IMR-90 (cell line): Measurements from ENCODE around the gene CHST5. TPM values are rescaled to one million over a fixed set of nuclear protein-coding genes. Genes with fewer than 3 reads are reported as not detected.

Experiments used
- ATAC-seq: fragments of 200-7000 bp; cut with Tn5 transposase; 2 replicates; pipeline ENCODE4 v1.9.1; 2020; ENCODE audit warnings: low read depth, mild to moderate bottlenecking, moderate library complexity
- BruUV-seq: library from RNA; stranded (reverse); fragments of 400-500 nt; replicated peaks from 2 replicates; lab custom pipeline; 2021; lab: Mats Ljungman, UMichigan
- CTCF ChIA-PET: fragments of 300-600 bp; formaldehyde crosslinking; extraction: SDS; loops from one replicate; lab custom pipeline; 2021; ENCODE audit warnings: antibody characterized with exemption; lab: Yijun Ruan, JAX
- POLR2A ChIA-PET: fragments of 300-600 bp; sonication (Branson Sonifier 250); formaldehyde crosslinking; loops from one replicate; lab custom pipeline; 2022; ENCODE audit warnings: antibody characterized with exemption; ENCODE audit not compliant: unreplicated experiment; lab: Charles Lee
- DNase-seq: peaks from one replicate; pipeline ENCODE4 v3.0.0; 2013
- H2AFZ ChIP-seq: replicated peaks from 2 replicates; pipeline ENCODE3; 2013; ENCODE audit warnings: low read length, mild to moderate bottlenecking; ENCODE audit not compliant: poor library complexity
- H2AK5ac ChIP-seq: 2 replicates; pipeline ENCODE4 v1.6.1; 2013; ENCODE audit warnings: low read depth, low read length, inconsistent platforms
- H2AK9ac ChIP-seq: replicated peaks from 2 replicates; pipeline ENCODE3; 2013; ENCODE audit warnings: mild to moderate bottlenecking, low read depth, low read length, moderate library complexity; ENCODE audit not compliant: poor library complexity
- H2BK120ac ChIP-seq: 2 replicates; pipeline ENCODE4 v1.6.1; 2013; ENCODE audit warnings: low read depth, low read length, inconsistent platforms
- H2BK15ac ChIP-seq: 3 replicates; pipeline ENCODE4 v1.6.1; 2013; ENCODE audit warnings: low read depth, low read length, inconsistent platforms
- H2BK20ac ChIP-seq: 2 replicates; pipeline ENCODE4 v1.6.1; 2013; ENCODE audit warnings: low read depth, mild to moderate bottlenecking, inconsistent platforms, low read length, moderate library complexity
- H2BK5ac ChIP-seq: 2 replicates; pipeline ENCODE4 v1.6.1; 2013; ENCODE audit warnings: mild to moderate bottlenecking, low read depth, low read length, inconsistent platforms; ENCODE audit not compliant: poor library complexity, severe bottlenecking
- H3K14ac ChIP-seq: replicated peaks from 2 replicates; pipeline ENCODE4 v1.6.1; 2013; ENCODE audit warnings: low read depth, low read length, inconsistent platforms
- H3K18ac ChIP-seq: 2 replicates; pipeline ENCODE4 v1.6.1; 2013; ENCODE audit warnings: low read depth, low read length, control low read depth
- H3K23ac ChIP-seq: 2 replicates; pipeline ENCODE4 v1.6.1; 2013; ENCODE audit warnings: low read depth, low read length, inconsistent platforms
- H3K27ac ChIP-seq: 2 replicates; pipeline ENCODE4 v1.5.1; 2013; ENCODE audit warnings: mild to moderate bottlenecking, control low read depth, low read length; ENCODE audit not compliant: insufficient read depth
- H3K27me3 ChIP-seq: 2 replicates; pipeline ENCODE4 v1.6.1; 2013; ENCODE audit warnings: low read length; ENCODE audit not compliant: control insufficient read depth, insufficient read depth
- H3K36me3 ChIP-seq: 2 replicates; pipeline ENCODE4 v1.6.1; 2013; ENCODE audit warnings: low read length, mixed read lengths; ENCODE audit not compliant: control insufficient read depth, insufficient read depth
- H3K4ac ChIP-seq: 2 replicates; pipeline ENCODE4 v1.6.1; 2013; ENCODE audit warnings: low read depth, low read length, inconsistent platforms
- H3K4me1 ChIP-seq: 2 replicates; pipeline ENCODE4 v1.6.1; 2013; ENCODE audit warnings: low read length, mixed read lengths; ENCODE audit not compliant: control insufficient read depth, insufficient read depth
- H3K4me2 ChIP-seq: 2 replicates; pipeline ENCODE4 v1.6.1; 2013; ENCODE audit warnings: low read depth, mild to moderate bottlenecking, control low read depth, low read length, moderate library complexity
- H3K4me3 ChIP-seq: 2 replicates; pipeline ENCODE4 v1.5.1; 2013; ENCODE audit warnings: low read depth, mild to moderate bottlenecking, control low read depth, low read length, moderate library complexity; ENCODE audit not compliant: insufficient read depth
- H3K56ac ChIP-seq: 2 replicates; pipeline ENCODE4 v1.6.1; 2013; ENCODE audit warnings: low read length, inconsistent platforms; ENCODE audit not compliant: insufficient read depth; ENCODE audit errors: extremely low read depth
- H3K79me1 ChIP-seq, 2 experiments: 2 replicates each; pipeline ENCODE4 v1.6.1; 2013; ENCODE audit warnings: low read length in 2 of 2, inconsistent platforms in 1 of 2, low read depth in 1 of 2
- H3K9ac ChIP-seq: 2 replicates; pipeline ENCODE4 v1.6.1; 2013; ENCODE audit warnings: low read depth, low read length, control low read depth
- H3K9me1 ChIP-seq: 2 replicates; pipeline ENCODE4 v1.6.1; 2013; ENCODE audit warnings: low read length, inconsistent platforms; ENCODE audit not compliant: insufficient read depth
- H3K9me3 ChIP-seq: 2 replicates; pipeline ENCODE4 v1.6.1; 2013; ENCODE audit warnings: low read length; ENCODE audit not compliant: control insufficient read depth, insufficient read depth
- H4K20me1 ChIP-seq: 2 replicates; pipeline ENCODE4 v1.6.1; 2013; ENCODE audit warnings: low read length, inconsistent platforms; ENCODE audit not compliant: insufficient read depth
- H4K5ac ChIP-seq: 2 replicates; pipeline ENCODE4 v1.6.1; 2013; ENCODE audit warnings: mild to moderate bottlenecking, low read depth, low read length, control low read depth
- H4K8ac ChIP-seq, 2 experiments: 2 replicates each; pipeline ENCODE4 v1.6.1; 2013; ENCODE audit warnings: low read depth in 2 of 2, low read length in 2 of 2, control low read depth in 1 of 2, inconsistent platforms in 1 of 2
- H4K91ac ChIP-seq: 2 replicates; pipeline ENCODE4 v1.6.1; 2013; ENCODE audit warnings: low read depth, low read length, inconsistent platforms; ENCODE audit not compliant: insufficient read depth
- CHD1 ChIP-seq: IDR thresholded peaks from 2 replicates; pipeline ENCODE4 v1.6.1; 2012; ENCODE audit warnings: low read depth, low read length, improper control_type of control experiment
- CTCF ChIP-seq: conservative IDR thresholded peaks from 2 replicates; pipeline ENCODE4 v1.5.1; 2012; ENCODE audit warnings: mild to moderate bottlenecking, low read depth, low read length, improper control_type of control experiment
- ELK1 ChIP-seq: fragments of 150-350 bp; IDR thresholded peaks from 2 replicates; pipeline ENCODE4 v1.6.1; 2016; ENCODE audit warnings: low read depth, mild to moderate bottlenecking, low read length, moderate library complexity, borderline replicate concordance
- FOS ChIP-seq: fragments of 150-350 bp; IDR thresholded peaks from 2 replicates; pipeline ENCODE4 v1.6.1; 2016; ENCODE audit warnings: low read depth, low read length
- MAFK ChIP-seq: IDR thresholded peaks from 2 replicates; pipeline ENCODE4 v1.6.1; 2012; ENCODE audit warnings: low read depth, low read length, improper control_type of control experiment
- MAZ ChIP-seq: IDR thresholded peaks from 2 replicates; pipeline ENCODE4 v1.6.1; 2012; ENCODE audit warnings: low read depth, mild to moderate bottlenecking, low read length, improper control_type of control experiment, moderate library complexity, borderline replicate concordance
- MXI1 ChIP-seq: IDR thresholded peaks from 2 replicates; pipeline ENCODE4 v1.6.1; 2012; ENCODE audit warnings: low read depth, mild to moderate bottlenecking, low read length, moderate library complexity, borderline replicate concordance
- NFE2L2 ChIP-seq: fragments of 150-350 bp; IDR thresholded peaks from 2 replicates; pipeline ENCODE4 v1.6.1; 2016; ENCODE audit warnings: low read depth, mild to moderate bottlenecking, low read length
- POLR2A ChIP-seq: IDR thresholded peaks from 2 replicates; pipeline ENCODE4 v1.6.1; 2012; ENCODE audit warnings: mild to moderate bottlenecking, low read depth, low read length
- RAD21 ChIP-seq: IDR thresholded peaks from 2 replicates; pipeline ENCODE4 v1.6.1; 2012; ENCODE audit warnings: low read length, improper control_type of control experiment
- RCOR1 ChIP-seq: IDR thresholded peaks from 2 replicates; pipeline ENCODE4 v1.6.1; 2012; ENCODE audit warnings: mild to moderate bottlenecking, low read length, improper control_type of control experiment; ENCODE audit not compliant: insufficient replicate concordance
- RFX5 ChIP-seq: IDR thresholded peaks from 2 replicates; pipeline ENCODE4 v1.8.0; 2012; ENCODE audit warnings: low read depth, mild to moderate bottlenecking, low read length, moderate library complexity
- SMC3 ChIP-seq: fragments of 150-350 bp; IDR thresholded peaks from 2 replicates; pipeline ENCODE4 v1.6.1; 2016; ENCODE audit warnings: low read depth, mild to moderate bottlenecking, antibody characterized with exemption, low read length, moderate library complexity
- WGBS, 2 experiments: methylation state at CpG; one replicate each; pipeline versions ENCODE4 v1.1.5 to v1.1.7; 2013; ENCODE audit warnings: missing lambda C conversion rate in 2 of 2; ENCODE audit not compliant: insufficient read length in 1 of 2; ENCODE audit errors: extremely low coverage in 2 of 2; 5-methylcytosine and 5-hydroxymethylcytosine counted together
- dilution Hi-C: fragments of 300-500 bp; cut with HindIII; formaldehyde crosslinking; loops from one replicate; pipeline ENCODE4 v1.14.3; 2018; ENCODE audit warnings: low sequenced_read_pairs; ENCODE audit not compliant: unreplicated experiment
- in situ Hi-C: fragments of 300-500 bp; cut with MboI; formaldehyde crosslinking; loops from 3 replicates; pipeline ENCODE4 v1.14.3; 2019; ENCODE audit warnings: low sequenced_read_pairs, inconsistent platforms, mixed read lengths
- intact Hi-C: fragments of 100-400 bp; cut with micrococcal nuclease; formaldehyde crosslinking; loops from 2 replicates; pipeline ENCODE4 v1.10.0; 2022
- polyA plus RNA-seq, 3 experiments: library from polyadenylated mRNA; depleted of rRNA; stranded (reverse); fragments of >200 nt; gene quantifications; 2 replicates each; pipeline ENCODE4 v1.2.3, GENCODE V29; 2012; ENCODE audit warnings: low replicate concordance in 1 of 3
- total RNA-seq: library from RNA; depleted of rRNA; stranded (reverse); fragments of >200 nt; gene quantifications from 2 replicates; pipeline ENCODE4 v1.2.3, GENCODE V29; 2012

The CHST5 gene
- total and polyA plus RNA-seq, 2 of the 4 experiments (the other 2 are of a cell fraction): not detected

DNA sequence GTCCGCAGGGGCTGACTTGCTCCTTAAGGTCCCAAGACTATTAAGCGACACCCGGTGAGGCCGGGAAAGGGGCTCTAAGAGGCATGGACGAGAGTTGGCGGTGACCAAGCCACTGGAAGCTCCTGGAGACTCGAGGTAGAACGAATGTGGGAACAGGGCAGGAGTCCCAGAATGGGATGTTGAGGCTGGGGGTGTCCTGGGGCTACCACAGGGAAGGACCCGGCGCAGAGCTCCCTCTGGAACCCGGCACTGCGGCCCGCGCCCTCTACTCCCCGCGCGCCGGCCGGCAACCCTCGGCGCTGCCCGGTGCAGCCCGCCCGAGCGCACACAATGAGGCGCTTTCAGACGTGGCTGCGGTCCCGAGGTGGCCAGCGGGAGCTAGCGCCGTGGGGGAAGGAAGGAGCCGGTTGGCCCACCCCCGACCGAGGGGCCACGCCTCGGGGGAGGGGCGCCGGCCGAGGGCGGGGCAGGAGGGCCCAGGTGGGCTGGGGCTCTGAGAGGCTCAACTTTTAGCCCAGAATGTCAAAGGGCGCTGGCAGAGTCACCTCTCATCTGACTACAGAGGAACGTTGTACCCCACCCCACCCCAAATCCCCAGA lies 40.7 kb downstream of the CHST5 start, which contains the start of gene CHST6:
Gene CHST6, minus strand, starts transcription at position 366 of the 599 bp plus-strand sequence. CDS start 15,613 bp downstream, outside the sequence.
- ATAC-seq: peak; percentile 78
- H3K23ac ChIP-seq: no peak within 1 kb of the TSS

More for the DNA sequence above, 40.7 kb downstream of the CHST5 start, which contains the start of gene CHST6:
- Histone ChIP-seq H3K4me1 (peaks cover 1% of the 10 kb centered on the region; the same call in 1 of the 2 replicates), H3K9ac (no peak within 1 kb of the TSS), H2AK5ac (no peak within 1 kb of the TSS), H3K4ac (no peak within 1 kb of the TSS), H2AFZ (peak within 1 kb of the TSS; percentile 88), H4K8ac (no peak within 1 kb of the TSS), H4K20me1 (no peaks in the 10 kb centered on the region), H3K9me1 (no peaks in the 10 kb centered on the region), H3K9me3 (no peaks in the 10 kb centered on the region), H3K36me3 (no peaks in the 10 kb centered on the region), H4K5ac (no peak within 1 kb of the TSS), H2AK9ac (no peak within 1 kb of the TSS), H4K91ac (no peak within 1 kb of the TSS), H3K14ac (no peak within 1 kb of the TSS), H3K18ac (no peak within 1 kb of the TSS), H3K79me1 (no peaks in the 10 kb centered on the region), H2BK5ac (no peak within 1 kb of the TSS), H3K4me3 (no peak within 1 kb of the TSS; the same call in 1 of the 2 replicates), H2BK20ac (no peak within 1 kb of the TSS), H3K27me3 (peaks cover 19% of the 10 kb centered on the region), H2BK15ac (no peak within 1 kb of the TSS), H3K56ac (no peak within 1 kb of the TSS), H3K4me2 (peak within 1 kb of the TSS; percentile 57; the same call in 1 of the 2 replicates), H3K27ac (no peak within 1 kb of the TSS), H2BK120ac (no peak within 1 kb of the TSS)
- WGBS, 2 experiments: 2% methylated on average over 22 of the region's 43 CpGs; no CpG with 5 or more reads in 1 of the 2 experiments
- intact Hi-C loops (no loop called here), dilution Hi-C loops (no loop called here), in situ Hi-C loops (no loop called here)
- no TSS peak for BruUV-seq
- TF ChIP-seq MXI1 (no peak), SMC3 (no peak), POLR2A (no peak), MAZ (no peak), RCOR1 (no peak), ELK1 (no peak), MAFK (no peak), NFE2L2 (no peak), RFX5 (no peak), CHD1 (no peak), CTCF (no peak), FOS (no peak), RAD21 (no peak)
- CTCF ChIA-PET: no interaction called here
- POLR2A ChIA-PET: no interaction called here
- DNase-seq: no peak
